ENCODE measurements around the gene TAF6L.
A peak's percentile ranks its signal among the peaks of the same experiment; 100 is the strongest.

TAF6L gene

DNA sequence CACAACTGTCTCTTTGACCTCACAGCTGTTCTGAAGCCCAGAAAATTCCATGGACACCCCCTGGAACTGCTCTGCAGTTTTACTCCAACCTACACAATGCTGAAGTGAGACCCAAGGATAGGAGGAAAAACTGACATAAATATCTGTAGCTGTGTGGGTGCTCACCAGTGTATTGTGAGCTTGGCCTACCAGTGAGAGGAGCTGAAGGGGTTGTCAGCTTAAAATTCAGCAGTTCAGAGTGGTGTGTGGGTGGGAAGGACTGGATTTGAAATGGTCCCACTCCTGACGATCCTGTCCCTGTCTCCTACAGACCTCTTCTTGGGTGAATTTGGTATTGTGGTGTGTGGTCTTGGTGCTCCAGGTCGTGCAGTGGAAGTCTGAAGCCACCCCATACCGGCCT lies 18.4 kb downstream of the TAF6L start:
- no peak for TF ChIP-seq ZFX (IDR thresholded peaks at IDR 0.05; ENCODE audit: borderline replicate concordance)
- TF ChIP-seq, protein P1, sequence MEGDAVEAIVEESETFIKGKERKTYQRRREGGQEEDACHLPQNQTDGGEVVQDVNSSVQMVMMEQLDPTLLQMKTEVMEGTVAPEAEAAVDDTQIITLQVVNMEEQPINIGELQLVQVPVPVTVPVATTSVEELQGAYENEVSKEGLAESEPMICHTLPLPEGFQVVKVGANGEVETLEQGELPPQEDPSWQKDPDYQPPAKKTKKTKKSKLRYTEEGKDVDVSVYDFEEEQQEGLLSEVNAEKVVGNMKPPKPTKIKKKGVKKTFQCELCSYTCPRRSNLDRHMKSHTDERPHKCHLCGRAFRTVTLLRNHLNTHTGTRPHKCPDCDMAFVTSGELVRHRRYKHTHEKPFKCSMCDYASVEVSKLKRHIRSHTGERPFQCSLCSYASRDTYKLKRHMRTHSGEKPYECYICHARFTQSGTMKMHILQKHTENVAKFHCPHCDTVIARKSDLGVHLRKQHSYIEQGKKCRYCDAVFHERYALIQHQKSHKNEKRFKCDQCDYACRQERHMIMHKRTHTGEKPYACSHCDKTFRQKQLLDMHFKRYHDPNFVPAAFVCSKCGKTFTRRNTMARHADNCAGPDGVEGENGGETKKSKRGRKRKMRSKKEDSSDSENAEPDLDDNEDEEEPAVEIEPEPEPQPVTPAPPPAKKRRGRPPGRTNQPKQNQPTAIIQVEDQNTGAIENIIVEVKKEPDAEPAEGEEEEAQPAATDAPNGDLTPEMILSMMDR (IDR thresholded peaks at IDR 0.05), result no peak
- peak overlapping the region; percentile 98 for H3K27ac ChIP-seq

DNA sequence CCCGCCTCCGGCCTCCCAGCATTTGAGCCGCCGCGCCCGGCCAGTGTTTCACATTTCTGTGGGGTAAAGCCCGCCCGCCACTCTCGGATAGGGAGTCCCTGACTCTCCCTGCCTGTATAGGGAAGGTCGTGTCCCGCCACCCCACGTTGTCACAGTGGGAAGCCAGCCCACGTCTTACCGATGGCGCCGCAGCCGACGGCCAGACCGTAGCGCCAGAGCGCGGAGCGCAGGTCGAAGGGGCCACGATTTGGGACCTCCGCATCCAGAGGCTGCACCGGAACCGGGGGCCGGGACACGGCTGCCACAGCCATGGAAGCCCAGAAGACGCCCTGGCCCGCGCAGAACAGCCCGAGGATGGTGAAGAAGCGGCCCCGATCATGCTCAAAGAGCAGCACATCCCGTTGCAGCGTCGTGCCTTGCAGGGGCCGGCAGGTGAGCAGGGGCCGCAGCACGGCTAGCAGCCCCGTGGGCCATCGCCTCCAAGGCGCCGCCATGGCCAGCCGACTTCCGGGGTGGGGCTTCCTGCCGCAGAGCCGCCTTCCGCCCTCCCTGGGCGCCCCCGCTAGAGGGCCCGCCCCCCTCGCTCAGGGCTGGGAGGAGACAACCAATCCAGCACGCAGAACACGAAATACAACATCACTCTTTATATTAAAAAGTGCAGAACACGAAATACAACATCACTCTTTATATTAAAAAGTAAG lies 20.5 kb downstream of the TAF6L start, which contains the start of gene TMEM223:
Gene TMEM223 (minus strand): TSS at position 506 of the 701 bp plus-strand sequence. CDS start 12 bp downstream, at position 494.
- TF ChIP-seq, protein P1 (IDR thresholded peaks at IDR 0.05), result no peak
- no peak for TF ChIP-seq ZFX (IDR thresholded peaks at IDR 0.05; ENCODE audit: borderline replicate concordance)
- H3K27ac ChIP-seq, result peak within 1 kb of the TSS; percentile 98

DNA sequence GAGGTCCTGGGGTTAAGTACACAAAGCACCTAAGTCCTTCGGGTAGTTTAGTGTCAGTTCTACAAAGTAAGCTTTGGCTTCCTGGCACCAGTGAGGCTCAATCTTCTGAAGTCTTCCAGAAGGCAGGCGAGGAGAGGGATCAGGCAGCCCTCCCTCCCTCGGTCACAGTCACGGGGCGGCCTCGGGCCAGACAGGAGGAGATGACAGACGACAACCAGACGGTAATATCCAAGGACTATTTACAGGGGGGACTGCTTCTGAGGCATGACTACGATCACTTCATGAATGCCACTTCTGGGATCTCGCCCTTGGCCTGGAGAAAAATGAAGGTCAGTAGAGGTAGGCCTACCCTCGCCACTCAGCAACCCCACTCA lies 21.0 kb downstream of the TAF6L start:
- H3K27ac ChIP-seq, result peak overlapping the region; percentile 98
- TF ChIP-seq ZFX (IDR thresholded peaks at IDR 0.05; ENCODE audit: borderline replicate concordance), result no peak
- TF ChIP-seq, protein P1 (IDR thresholded peaks at IDR 0.05), result no peak

DNA sequence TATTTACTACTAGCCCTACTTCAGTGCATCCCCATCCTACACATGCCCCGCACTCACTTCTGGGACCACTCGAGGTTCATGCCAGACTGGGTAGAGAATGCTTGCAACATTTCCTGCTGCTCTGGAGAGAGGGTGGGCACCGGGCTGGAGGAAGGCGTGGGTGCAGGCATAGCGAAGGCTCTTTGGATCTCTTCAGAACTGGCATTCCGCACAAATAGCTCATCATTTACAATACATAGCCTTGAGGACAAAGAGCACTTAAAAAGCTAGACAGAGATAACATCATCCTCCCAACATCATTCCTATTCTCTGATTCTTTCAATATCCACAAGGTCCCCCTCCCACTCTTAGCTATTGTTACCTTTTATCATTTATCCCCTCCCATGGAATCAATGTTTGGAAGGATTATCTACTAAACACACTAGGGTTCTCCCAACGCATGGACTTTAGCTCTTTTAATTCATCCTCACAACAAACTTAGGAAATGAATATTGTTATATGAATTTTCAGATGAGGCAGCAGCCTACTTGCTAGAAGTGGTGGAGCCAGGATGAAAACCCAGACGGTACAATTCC lies 23.1 kb downstream of the TAF6L start:
- H3K27ac ChIP-seq, result peak overlapping the region; percentile 98; the same call in 1 of the 2 replicates

DNA sequence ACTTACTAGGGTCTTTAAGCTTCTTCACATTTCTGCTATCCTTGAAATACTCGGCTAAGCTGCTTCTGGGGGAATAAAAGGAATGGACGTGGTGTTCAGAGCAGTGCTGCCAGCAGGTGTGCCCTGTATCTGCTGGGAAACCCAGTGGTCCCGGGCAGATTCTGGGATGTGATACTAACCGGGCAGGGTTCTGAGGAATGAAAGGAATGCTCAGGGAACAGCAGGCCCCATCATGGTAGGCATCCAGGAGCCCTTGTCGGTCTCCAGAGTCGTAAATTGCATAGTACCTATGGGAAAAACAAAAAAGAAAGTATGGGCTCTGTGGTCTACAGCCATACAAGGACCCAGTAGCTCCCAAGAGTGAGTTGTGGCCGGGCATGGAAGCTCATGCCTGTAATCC lies 25.1 kb downstream of the TAF6L start:
- TF ChIP-seq, protein P1 (IDR thresholded peaks at IDR 0.05), result no peak
- TF ChIP-seq ZFX (IDR thresholded peaks at IDR 0.05; ENCODE audit: borderline replicate concordance), result no peak
- H3K27ac ChIP-seq, result no peak overlapping the region

More for the DNA sequence above, 23.1 kb downstream of the TAF6L start:
- no peak for TF ChIP-seq ZFX (IDR thresholded peaks at IDR 0.05; ENCODE audit: borderline replicate concordance)
- TF ChIP-seq, protein P1 (IDR thresholded peaks at IDR 0.05), result no peak

DNA sequence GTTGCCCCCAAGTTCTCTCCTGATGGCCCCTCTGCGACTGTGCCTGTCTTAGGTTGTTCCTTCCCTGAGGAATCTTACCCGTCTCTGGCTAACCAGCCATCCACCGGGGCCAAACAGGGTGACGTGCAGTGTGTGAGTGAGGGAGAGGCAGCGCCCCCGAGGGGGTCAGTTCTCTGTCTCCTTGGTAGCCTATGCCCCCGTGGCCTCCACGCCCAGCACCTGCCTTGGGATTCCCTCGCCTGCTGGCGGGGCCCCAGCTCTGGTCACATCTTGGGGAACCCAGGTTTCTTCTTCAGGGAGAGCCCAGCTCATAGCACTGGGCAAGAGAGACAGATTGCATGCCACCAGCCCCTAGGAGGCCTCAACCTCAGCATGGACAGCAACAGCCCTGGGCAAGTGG lies 28.3 kb downstream of the TAF6L start:
- TF ChIP-seq, protein P1 (IDR thresholded peaks at IDR 0.05), result no peak
- no peak for TF ChIP-seq ZFX (IDR thresholded peaks at IDR 0.05; ENCODE audit: borderline replicate concordance)
- no peak overlapping the region for H3K27ac ChIP-seq

DNA sequence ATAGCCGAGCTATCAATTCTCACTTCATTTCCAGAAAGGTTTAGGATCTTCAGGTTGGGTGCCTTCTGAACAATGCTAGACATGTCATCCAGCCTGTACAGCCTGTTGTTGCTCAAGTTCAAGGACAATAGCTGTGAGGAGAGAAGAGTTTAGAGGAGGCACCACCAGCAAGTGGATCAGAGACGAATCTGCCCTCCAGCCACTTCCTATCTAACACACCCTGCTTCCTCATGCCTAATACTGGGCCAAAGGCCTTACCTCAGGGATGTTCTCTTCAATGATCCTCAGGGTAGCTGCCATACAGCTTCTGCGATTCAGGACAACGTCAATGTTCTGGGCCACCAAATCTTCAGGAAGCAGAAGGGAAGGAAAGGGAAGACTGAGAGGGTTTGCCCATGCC lies 29.9 kb downstream of the TAF6L start:
- no peak for TF ChIP-seq ZFX (IDR thresholded peaks at IDR 0.05; ENCODE audit: borderline replicate concordance)
- TF ChIP-seq, protein P1 (IDR thresholded peaks at IDR 0.05), result no peak
- no peak overlapping the region for H3K27ac ChIP-seq

All from 22Rv1 (cell line).